Measurements from ENCODE around the gene IDH3B.

Gene IDH3B

DNA sequence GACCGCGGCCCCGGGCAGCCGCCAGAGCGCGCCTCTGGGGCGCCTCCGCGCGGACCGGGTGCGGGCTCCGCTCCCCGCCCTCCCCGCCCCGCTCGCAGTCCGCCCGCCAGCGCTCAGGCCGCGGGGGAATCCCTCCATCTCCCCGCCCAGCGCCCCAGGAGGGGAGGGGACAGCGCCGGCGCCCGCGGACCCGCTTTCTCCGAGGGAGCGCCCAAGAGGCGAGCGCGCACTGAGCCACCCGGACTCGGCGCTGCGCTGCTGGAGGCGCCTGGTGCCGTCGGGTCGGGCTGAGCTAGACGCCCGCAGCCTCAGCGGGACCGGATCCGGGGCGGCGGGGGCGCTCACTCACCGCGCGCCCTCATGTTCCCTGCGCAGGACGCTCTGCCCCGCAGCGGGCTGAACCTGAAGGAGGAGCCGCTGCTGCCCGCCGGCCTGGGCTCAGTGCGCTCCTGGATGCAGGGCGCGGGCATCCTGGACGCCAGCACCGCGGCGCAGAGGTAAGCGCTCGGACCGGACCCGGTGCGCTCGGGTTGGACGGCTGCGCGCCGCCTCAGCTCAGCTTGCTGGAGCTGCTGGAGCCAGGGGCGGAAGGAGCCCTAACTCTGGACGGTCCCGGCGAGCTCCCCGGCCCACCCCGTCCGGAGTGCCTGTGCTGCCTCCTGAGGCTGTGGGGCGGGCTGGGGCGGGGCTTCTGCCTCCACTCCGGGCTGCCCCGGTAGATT is 29.4 kb upstream of the IDH3B start:
- no CpG with 5 or more reads among the region's 89 CpGs for WGBS (ENCODE audit: extremely low coverage, insufficient coverage, insufficient read length)
- Histone ChIP-seq H3K9ac (ENCODE audit: low read length) (no peak overlapping the region), H4K12ac (ENCODE audit: low read depth, low read length) (no peak overlapping the region), H3K27ac (ENCODE audit: low read depth, low read length) (no peak overlapping the region), H3K4me3 (ENCODE audit: low read depth, low read length) (peak overlapping the region; percentile 12), H2BK120ac (ENCODE audit: insufficient read depth, low read length, poor library complexity) (no peak overlapping the region), H3K9me3 (ENCODE audit: insufficient read depth, low read depth, low read length) (peaks cover 9% of the 10 kb centered on the region), H3K4me2 (ENCODE audit: low read length) (peak overlapping the region; percentile 32), H3K23ac (ENCODE audit: low read length) (no peak overlapping the region), H2BK12ac (ENCODE audit: low read length) (no peak overlapping the region), H2BK5ac (ENCODE audit: low read depth, low read length, poor library complexity) (no peak overlapping the region), H3K79me2 (ENCODE audit: control insufficient read depth, insufficient read depth, low read length, poor library complexity) (no peaks in the 10 kb centered on the region), H3K4ac (ENCODE audit: low read depth, low read length) (no peak overlapping the region), H4K91ac (ENCODE audit: low read depth, low read length) (no peak overlapping the region), H3K14ac (ENCODE audit: low read length) (no peak overlapping the region), H3K36me3 (ENCODE audit: control insufficient read depth in 1 of 2, insufficient read depth in 2 of 2, low read length in 2 of 2) (no peaks in the 10 kb centered on the region), H3K27me3 (ENCODE audit: insufficient read depth, low read length) (peaks cover 60% of the 10 kb centered on the region), H3K4me1 (ENCODE audit: control insufficient read depth in 1 of 2, insufficient read depth in 2 of 2, low read length in 2 of 2) (peaks cover 7 to 10% of the 10 kb centered on the region in 2 experiments), H2AK5ac (ENCODE audit: low read length) (no peak overlapping the region), H4K8ac (ENCODE audit: low read depth, low read length) (no peak overlapping the region), H2AFZ (ENCODE audit: insufficient read depth, low read length, poor library complexity) (no peak overlapping the region), H3K18ac (ENCODE audit: low read length) (no peak overlapping the region), H3K79me1 (ENCODE audit: low read length) (no peaks in the 10 kb centered on the region)
- DNase-seq, result peak; percentile 5 to 39

DNA sequence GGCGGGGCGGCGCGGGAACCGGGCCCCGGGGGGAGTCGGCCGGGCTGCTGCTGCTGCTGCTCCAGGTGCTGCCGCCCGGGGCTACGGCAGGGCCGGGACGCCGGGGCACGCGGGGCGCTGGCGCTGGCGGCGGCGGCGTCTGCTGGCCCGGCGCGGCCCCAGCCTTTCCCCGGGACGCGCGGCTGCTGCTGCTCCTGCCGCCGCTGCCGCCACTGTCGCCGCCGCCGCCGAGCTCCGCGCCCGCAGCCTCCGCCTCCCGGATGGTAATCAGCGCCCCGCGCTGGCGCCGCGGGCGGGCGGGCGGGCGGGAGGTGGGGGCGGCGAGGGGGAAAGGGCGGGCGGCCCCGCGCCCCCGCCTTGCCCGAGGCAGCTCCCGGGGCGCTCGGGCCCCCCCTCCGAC is 28.9 kb upstream of the IDH3B start:
- Histone ChIP-seq H3K79me2 (ENCODE audit: control insufficient read depth, insufficient read depth, low read length, poor library complexity) (no peaks in the 10 kb centered on the region), H3K4ac (ENCODE audit: low read depth, low read length) (no peak overlapping the region), H2AFZ (ENCODE audit: insufficient read depth, low read length, poor library complexity) (no peak overlapping the region), H4K8ac (ENCODE audit: low read depth, low read length) (no peak overlapping the region), H3K23ac (ENCODE audit: low read length) (no peak overlapping the region), H3K4me2 (ENCODE audit: low read length) (peak overlapping the region; percentile 50), H4K12ac (ENCODE audit: low read depth, low read length) (no peak overlapping the region), H2AK5ac (ENCODE audit: low read length) (no peak overlapping the region), H2BK120ac (ENCODE audit: insufficient read depth, low read length, poor library complexity) (no peak overlapping the region), H2BK12ac (ENCODE audit: low read length) (no peak overlapping the region), H3K9ac (ENCODE audit: low read length) (no peak overlapping the region), H3K4me1 (ENCODE audit: control insufficient read depth in 1 of 2, insufficient read depth in 2 of 2, low read length in 2 of 2) (peaks cover 7 to 10% of the 10 kb centered on the region in 2 experiments), H2BK5ac (ENCODE audit: low read depth, low read length, poor library complexity) (no peak overlapping the region), H3K79me1 (ENCODE audit: low read length) (no peaks in the 10 kb centered on the region), H3K18ac (ENCODE audit: low read length) (no peak overlapping the region), H4K91ac (ENCODE audit: low read depth, low read length) (no peak overlapping the region), H3K9me3 (ENCODE audit: insufficient read depth, low read depth, low read length) (peaks cover 9% of the 10 kb centered on the region), H3K27ac (ENCODE audit: low read depth, low read length) (no peak overlapping the region), H3K27me3 (ENCODE audit: insufficient read depth, low read length) (peaks cover 66% of the 10 kb centered on the region), H3K36me3 (ENCODE audit: control insufficient read depth in 1 of 2, insufficient read depth in 2 of 2, low read length in 2 of 2) (no peaks in the 10 kb centered on the region), H3K14ac (ENCODE audit: low read length) (no peak overlapping the region), H3K4me3 (ENCODE audit: low read depth, low read length) (peak overlapping the region; percentile 12)
- DNase-seq, result peak in 1 of 2 donors; percentile 16
- no CpG with 5 or more reads among the region's 64 CpGs for WGBS (ENCODE audit: extremely low coverage, insufficient coverage, insufficient read length)

DNA sequence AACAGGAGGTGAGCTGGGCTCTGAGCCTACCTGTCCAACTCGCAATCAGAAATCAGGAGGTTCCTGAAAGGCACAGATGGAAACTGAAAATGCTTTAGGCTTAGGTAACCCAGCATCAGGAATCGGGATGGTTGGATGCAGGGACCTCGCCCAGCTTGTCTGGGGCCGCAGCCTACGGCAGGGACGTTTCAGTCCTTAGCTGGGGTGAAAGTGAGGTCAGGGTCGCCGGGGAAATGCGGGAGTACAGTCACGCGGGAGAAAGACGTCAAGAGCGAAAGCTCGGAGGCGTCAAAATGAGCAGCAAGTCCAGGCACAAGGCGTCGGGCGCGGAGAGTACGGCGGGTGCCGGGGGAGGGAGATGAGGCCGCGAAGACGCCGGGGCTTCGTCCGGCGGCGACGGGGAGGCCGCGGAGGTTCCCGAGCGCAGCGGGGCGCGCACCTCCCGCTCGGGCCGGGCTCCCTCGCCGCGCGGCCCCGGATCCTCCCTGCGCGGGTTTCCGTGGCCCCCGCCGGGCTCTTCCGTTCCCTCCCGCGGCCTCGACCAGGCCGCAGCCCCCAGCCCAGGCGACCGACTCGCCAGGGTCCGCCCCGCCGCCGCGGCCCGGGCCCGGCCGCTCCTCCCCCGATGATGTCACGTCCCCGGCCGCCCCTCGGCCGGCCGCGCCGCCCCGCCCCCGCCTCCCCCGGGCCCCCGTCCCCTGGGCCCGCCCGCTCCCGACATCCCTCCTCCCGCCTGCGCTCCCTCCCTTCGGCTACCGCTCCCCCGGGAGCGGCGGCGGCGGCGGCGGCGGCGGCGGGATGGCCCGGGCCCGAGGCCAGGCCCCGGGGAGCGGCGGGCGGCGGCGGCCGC is 28.2 kb upstream of the IDH3B start, which contains the start of gene EBF4:
Gene EBF4, plus strand, starts transcription at position 745 of the 850 bp plus-strand sequence. CDS start 866 bp downstream, outside the sequence.
- Histone ChIP-seq H3K36me3 (ENCODE audit: control insufficient read depth in 1 of 2, insufficient read depth in 2 of 2, low read length in 2 of 2) (no peaks in the 10 kb centered on the region), H2BK120ac (ENCODE audit: insufficient read depth, low read length, poor library complexity) (peak within 1 kb of the TSS; percentile 6), H2BK5ac (ENCODE audit: low read depth, low read length, poor library complexity) (no peak within 1 kb of the TSS), H3K4me1 (ENCODE audit: control insufficient read depth in 1 of 2, insufficient read depth in 2 of 2, low read length in 2 of 2) (peaks cover 7 to 10% of the 10 kb centered on the region in 2 experiments), H4K91ac (ENCODE audit: low read depth, low read length) (no peak within 1 kb of the TSS), H4K12ac (ENCODE audit: low read depth, low read length) (peak within 1 kb of the TSS; percentile 37), H3K27me3 (ENCODE audit: insufficient read depth, low read length) (peaks cover 71% of the 10 kb centered on the region), H4K8ac (ENCODE audit: low read depth, low read length) (peak within 1 kb of the TSS; percentile 65), H2BK12ac (ENCODE audit: low read length) (no peak within 1 kb of the TSS), H3K79me2 (ENCODE audit: control insufficient read depth, insufficient read depth, low read length, poor library complexity) (no peaks in the 10 kb centered on the region), H3K14ac (ENCODE audit: low read length) (peak within 1 kb of the TSS; percentile 13), H3K27ac (ENCODE audit: low read depth, low read length) (no peak within 1 kb of the TSS), H3K18ac (ENCODE audit: low read length) (peak within 1 kb of the TSS; percentile 27), H3K9ac (ENCODE audit: low read length) (no peak within 1 kb of the TSS), H3K4ac (ENCODE audit: low read depth, low read length) (no peak within 1 kb of the TSS), H3K23ac (ENCODE audit: low read length) (no peak within 1 kb of the TSS), H3K4me2 (ENCODE audit: low read length) (peak within 1 kb of the TSS; percentile 58), H3K9me3 (ENCODE audit: insufficient read depth, low read depth, low read length) (peaks cover 9% of the 10 kb centered on the region), H2AK5ac (ENCODE audit: low read length) (no peak within 1 kb of the TSS), H2AFZ (ENCODE audit: insufficient read depth, low read length, poor library complexity) (peak within 1 kb of the TSS; percentile 61), H3K4me3 (ENCODE audit: low read depth, low read length) (peak within 1 kb of the TSS; percentile 67), H3K79me1 (ENCODE audit: low read length) (no peaks in the 10 kb centered on the region)
- WGBS (ENCODE audit: extremely low coverage, insufficient coverage, insufficient read length), result no CpG with 5 or more reads among the region's 106 CpGs
- peak in 1 of 2 donors; percentile 18 for DNase-seq

DNA sequence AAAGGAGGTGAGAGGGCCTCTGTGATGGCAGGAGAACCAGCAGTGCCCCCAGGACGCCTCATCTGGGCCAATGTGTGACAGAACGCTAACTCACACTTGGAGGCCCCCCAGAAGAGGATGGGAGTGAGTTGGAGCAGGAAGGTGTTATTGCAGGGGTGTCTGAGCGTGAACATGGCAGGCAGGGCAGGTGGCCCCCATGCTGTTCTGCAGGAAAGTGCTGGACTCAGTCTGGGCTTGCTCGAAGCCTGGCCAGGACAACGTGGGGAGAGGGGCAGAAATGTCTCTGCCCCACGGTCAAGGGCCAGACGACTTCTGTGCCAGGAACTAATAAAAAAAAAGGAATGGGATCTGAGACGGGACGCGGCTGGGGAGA is 27.6 kb upstream of the IDH3B start:
- no CpG with 5 or more reads among the region's 10 CpGs for WGBS (ENCODE audit: extremely low coverage, insufficient coverage, insufficient read length)
- no peak overlapping the region for H2BK5ac ChIP-seq (ENCODE audit: low read depth, low read length, poor library complexity)
- H3K18ac ChIP-seq (ENCODE audit: low read length), result no peak overlapping the region
- no peak overlapping the region for H3K14ac ChIP-seq (ENCODE audit: low read length)
- H3K9me3 ChIP-seq (ENCODE audit: insufficient read depth, low read depth, low read length), result peaks cover 7% of the 10 kb centered on the region
- DNase-seq, result no peak
- no peaks in the 10 kb centered on the region for H3K79me1 ChIP-seq (ENCODE audit: low read length)
- no peak overlapping the region for H3K4ac ChIP-seq (ENCODE audit: low read depth, low read length)
- H3K79me2 ChIP-seq (ENCODE audit: control insufficient read depth, insufficient read depth, low read length, poor library complexity), result no peaks in the 10 kb centered on the region
- no peak overlapping the region for H2AK5ac ChIP-seq (ENCODE audit: low read length)
- no peak overlapping the region for H4K8ac ChIP-seq (ENCODE audit: low read depth, low read length)
- peaks cover 75% of the 10 kb centered on the region for H3K27me3 ChIP-seq (ENCODE audit: insufficient read depth, low read length)
- H3K4me3 ChIP-seq (ENCODE audit: low read depth, low read length), result no peak overlapping the region
- no peak overlapping the region for H2BK120ac ChIP-seq (ENCODE audit: insufficient read depth, low read length, poor library complexity)
- no peak overlapping the region for H3K27ac ChIP-seq (ENCODE audit: low read depth, low read length)
- no peak overlapping the region for H2BK12ac ChIP-seq (ENCODE audit: low read length)
- peaks cover 7 to 10% of the 10 kb centered on the region in 2 experiments for H3K4me1 ChIP-seq (ENCODE audit: control insufficient read depth in 1 of 2, insufficient read depth in 2 of 2, low read length in 2 of 2)
- H4K91ac ChIP-seq (ENCODE audit: low read depth, low read length), result no peak overlapping the region
- H3K9ac ChIP-seq (ENCODE audit: low read length), result no peak overlapping the region
- no peak overlapping the region for H3K23ac ChIP-seq (ENCODE audit: low read length)
- no peak overlapping the region for H3K4me2 ChIP-seq (ENCODE audit: low read length)
- no peak overlapping the region for H4K12ac ChIP-seq (ENCODE audit: low read depth, low read length)
- no peaks in the 10 kb centered on the region for H3K36me3 ChIP-seq (ENCODE audit: control insufficient read depth in 1 of 2, insufficient read depth in 2 of 2, low read length in 2 of 2)
- H2AFZ ChIP-seq (ENCODE audit: insufficient read depth, low read length, poor library complexity), result no peak overlapping the region

Data from trophoblast cell (in vitro differentiated cells and primary cell).